Stimulated activated CD4-positive, alpha-beta T cell treated with anti-CD3 and anti-CD28 coated beads, TNF-alpha, amount 100 ng/mL, for 48 hours (primary cell): ENCODE measurements around the gene TUBG1.

Experiments
- DNase-seq, 3 donors: peaks; one replicate each; pipeline ENCODE4 v3.0.0-alpha.2; 2020; ENCODE audit warnings: low read depth in 3 of 3

Gene TUBG1

DNA sequence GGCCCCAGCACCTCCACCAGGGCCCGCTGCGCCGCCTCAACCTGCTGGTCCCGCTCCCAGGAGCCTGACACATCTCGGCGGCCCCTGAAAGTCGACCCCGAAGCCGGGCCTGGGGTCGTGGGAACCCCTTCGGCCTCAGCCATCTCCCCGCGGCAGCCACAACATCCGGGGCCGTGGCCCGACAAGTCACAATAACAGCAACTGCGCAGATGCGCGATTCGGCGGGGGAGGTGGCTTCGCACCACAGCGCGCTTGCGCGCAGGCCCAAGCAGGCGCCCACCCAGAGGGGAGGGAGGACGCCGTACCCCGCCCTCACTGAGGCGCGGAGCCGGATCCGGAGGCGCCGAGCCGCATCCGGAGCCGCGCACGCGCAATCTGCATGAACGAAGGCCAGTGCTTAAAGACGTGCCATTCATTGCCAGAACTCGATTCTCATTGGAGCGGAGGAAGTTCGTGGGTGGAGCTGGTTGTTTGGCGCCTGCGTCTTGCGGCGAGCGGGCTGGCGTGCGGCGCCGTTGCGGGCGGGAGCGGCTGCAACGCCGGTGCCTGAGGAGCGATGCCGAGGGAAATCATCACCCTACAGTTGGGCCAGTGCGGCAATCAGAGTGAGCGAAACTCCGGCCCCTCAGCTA, at the start of gene TUBG1, which contains the start of gene RETREG3:
TSS of gene TUBG1 (plus strand) at position 502 of the 632 bp plus-strand sequence. CDS start at position 557, 55 bp downstream.
TSS of gene RETREG3 (minus strand) at position 193 of the 632 bp plus-strand sequence. CDS start at position 143, 50 bp downstream.
- peak; percentile 97 to 98 (median 98) for DNase-seq

DNA sequence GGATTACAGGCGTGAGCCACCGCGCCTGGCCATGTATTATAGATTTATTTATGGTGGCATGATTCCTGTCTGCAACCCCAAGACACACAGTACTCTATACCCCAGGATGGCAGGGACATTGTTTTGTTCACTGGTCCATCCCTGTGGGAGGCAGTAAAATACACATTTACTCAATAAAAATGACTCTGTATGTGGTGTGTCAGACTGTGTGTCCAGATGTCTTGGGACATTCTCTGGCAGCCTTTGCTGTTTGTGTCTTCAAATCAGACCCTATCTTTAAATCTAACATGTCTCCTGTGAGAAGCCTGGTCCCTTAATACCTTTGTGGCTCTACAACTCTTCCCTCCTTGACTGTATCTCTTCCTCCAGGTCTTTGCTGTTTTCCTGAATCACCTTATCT, 49.2 kb upstream of the TUBG1 start:
- DNase-seq: no peak

DNA sequence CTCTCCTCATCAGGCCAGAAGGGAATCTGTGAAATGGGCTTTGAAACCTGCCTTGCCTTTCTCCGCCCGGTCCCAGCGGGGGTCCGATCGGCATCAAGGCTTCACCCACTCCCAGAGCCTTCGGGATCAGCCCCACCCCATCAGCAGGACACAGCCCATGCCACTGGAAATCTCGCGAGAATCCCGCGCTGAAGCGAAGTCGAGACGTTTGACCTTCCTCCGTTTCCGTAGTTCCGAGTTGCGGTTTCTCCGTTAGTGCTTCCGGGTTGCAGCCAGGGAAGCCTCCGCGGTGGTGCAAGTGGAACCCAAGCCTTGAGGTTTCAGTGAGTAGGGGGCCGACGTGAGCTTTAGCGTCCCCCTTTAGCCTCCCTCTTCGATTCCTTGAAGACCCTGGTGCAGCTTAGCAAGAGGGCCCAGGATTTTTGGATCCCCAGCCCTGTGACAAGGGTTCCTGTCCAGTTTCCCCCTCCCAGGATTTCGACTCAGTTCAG, 47.5 kb upstream of the TUBG1 start, which contains the start of gene COASY:
TSS of gene COASY (plus strand) at position 252 of the 491 bp plus-strand sequence. CDS start 475 bp downstream, outside the sequence.
- DNase-seq: peak; percentile 88 to 93 (median 89)

DNA sequence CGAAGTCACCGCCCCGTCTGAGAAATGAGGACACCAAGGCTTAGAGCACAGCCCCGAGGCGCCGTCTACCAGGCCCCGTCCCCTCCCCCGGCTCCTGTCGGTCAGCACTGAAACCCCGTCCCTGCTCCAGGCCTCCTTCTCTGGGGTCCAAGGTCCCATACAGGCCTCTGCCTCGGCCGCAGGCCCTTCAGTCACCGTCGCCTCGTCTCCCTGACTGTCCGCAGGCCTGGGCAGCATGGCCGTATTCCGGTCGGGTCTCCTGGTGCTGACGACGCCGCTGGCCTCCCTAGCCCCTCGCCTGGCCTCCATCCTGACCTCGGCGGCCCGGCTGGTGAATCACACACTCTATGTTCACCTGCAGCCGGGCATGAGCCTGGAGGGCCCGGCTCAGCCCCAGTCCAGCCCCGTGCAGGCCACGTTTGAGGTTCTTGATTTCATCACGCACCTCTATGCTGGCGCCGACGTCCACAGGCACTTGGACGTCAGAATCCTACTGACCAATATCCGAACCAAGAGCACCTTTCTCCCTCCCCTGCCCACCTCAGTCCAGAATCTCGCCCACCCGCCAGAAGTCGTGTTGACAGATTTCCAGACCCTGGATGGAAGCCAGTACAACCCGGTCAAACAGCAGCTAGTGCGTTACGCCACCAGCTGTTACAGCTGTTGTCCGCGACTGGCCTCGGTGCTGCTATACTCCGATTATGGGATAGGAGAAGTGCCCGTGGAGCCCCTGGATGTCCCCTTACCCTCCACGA, 46.9 kb upstream of the TUBG1 start:
- no peak for DNase-seq

DNA sequence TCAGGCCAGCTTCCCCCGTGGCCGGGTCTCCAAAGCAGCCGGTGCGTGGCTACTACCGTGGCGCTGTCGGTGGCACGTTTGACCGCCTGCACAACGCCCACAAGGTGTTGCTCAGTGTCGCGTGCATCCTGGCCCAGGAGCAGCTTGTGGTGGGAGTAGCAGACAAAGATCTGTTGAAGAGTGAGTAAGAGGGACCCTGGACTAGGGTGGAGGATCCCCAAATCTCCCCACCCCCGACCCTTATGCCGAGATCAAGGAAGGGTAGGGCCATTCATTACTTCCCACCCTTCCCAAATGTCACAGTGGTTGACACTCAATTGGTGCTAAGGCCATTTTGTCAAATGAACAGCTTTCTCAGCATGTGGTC, 46.4 kb upstream of the TUBG1 start:
- DNase-seq: no peak

DNA sequence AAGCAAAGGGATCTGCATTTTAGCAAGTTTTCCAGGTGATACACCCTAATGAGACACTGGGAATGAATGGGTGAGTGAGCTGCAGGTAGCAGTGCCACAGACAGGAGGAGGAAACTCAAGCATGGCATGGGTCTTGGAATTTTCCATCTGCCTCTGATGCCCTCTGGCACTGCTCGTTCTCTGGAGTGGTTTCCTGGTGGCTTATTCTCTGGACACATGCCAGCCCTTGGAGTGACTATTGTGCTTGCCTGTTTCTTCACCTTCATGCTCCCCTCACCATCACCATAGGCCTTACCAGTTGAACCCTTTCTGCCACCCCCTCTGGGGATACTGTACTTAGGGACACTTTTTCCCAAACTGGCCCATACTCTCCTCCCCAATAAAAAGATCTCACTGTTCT, 45.9 kb upstream of the TUBG1 start:
- no peak for DNase-seq

DNA sequence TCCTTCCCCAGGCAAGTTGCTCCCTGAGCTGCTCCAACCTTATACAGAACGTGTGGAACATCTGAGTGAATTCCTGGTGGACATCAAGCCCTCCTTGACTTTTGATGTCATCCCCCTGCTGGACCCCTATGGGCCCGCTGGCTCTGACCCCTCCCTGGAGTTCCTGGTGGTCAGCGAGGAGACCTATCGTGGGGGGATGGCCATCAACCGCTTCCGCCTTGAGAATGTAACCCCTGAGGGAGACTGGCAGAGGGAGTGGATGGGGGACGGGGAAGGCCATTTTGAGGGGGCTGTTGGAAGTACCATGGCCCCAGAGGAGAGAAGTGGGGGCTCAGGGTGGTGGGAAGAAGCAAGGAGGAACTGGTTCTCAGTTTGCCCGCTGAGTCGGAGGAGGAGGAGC, 45.5 kb upstream of the TUBG1 start:
- DNase-seq: no peak

DNA sequence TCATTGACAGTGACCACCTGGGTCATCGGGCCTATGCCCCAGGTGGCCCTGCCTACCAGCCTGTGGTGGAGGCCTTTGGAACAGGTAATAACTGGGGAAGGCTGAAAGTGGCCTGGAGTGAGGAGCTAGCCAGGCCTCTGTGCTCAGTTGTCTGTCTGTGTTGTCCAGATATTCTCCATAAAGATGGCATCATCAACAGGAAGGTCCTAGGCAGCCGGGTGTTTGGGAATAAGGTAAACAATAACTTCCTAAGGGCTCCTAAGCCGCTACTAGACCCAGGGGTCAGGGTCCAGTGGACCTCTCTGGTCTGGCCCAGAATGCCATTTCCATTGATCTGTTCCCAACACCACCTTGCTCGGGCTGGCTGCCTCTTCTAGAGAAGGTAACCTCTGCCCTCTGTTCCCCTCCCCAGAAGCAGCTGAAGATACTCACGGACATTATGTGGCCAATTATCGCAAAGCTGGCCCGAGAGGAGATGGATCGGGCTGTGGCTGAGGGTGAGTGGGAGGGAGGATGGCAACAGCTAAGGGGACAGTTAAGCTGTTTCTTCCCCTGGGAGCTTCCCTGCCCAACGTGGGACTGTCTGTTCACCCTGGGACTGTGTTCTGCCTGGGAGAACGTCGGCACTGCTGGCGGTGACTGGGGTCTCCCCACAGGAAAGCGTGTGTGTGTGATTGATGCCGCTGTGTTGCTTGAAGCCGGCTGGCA, 44.5 kb upstream of the TUBG1 start:
- DNase-seq: no peak

DNA sequence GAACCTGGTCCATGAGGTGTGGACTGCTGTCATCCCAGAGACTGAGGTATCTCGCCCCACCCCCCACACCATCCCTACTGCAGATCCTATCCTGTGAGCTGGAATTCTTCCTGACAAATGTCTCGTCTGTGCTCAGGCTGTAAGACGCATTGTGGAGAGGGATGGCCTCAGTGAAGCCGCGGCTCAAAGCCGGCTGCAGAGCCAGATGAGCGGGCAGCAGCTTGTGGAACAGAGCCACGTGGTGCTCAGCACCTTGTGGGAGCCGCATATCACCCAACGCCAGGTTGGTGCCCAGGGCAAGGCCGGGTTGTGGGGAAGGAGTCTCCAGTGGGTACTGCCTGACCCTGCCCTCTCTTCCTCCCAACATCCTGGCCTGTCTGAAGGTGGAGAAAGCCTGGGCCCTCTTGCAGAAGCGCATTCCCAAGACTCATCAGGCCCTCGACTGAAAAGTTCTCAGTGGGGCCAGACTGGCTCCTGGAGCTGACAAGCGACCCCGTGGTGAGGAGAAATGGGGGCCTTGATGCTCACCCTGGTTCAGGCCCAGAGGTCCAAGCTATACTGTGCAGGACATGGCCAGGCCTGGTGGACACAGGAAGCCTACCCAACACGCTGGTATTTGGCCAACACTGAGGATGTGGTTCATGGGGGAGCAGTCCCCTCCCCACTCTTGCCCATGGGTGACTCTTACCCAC, 43.8 kb upstream of the TUBG1 start:
- no peak for DNase-seq

DNA sequence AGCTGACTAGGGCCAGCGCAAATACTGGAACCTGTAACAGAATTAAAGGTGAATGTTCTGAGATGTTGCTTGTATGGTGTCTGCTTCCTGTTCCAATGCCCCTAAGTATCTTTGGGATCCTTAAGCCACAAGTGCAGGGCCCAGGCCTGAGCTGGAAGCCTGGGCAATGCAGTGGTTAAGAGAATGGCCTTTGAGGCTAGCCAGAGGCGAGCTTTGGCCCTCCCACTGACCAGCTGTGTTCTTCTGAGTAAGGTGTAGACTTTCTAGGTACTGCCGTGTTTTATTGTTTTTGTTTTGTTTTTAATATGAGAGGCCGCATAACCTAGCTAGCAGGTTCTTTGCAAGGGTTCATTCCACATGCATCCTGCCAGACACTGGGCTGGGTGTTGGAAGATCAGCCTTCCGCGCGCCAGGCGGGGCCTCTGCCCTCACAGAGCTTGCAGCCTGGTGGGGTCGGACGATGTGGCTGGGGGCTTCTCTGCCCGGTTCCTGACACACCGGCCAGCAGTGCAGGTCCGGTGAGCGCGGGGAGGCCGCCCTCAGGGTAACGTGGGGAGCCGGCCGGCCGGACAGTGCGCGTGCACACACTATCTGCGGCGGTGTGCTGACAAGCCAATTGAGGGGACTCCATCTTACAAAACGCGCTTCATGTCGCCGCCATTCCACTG, 43.1 kb upstream of the TUBG1 start:
- DNase-seq: no peak

DNA sequence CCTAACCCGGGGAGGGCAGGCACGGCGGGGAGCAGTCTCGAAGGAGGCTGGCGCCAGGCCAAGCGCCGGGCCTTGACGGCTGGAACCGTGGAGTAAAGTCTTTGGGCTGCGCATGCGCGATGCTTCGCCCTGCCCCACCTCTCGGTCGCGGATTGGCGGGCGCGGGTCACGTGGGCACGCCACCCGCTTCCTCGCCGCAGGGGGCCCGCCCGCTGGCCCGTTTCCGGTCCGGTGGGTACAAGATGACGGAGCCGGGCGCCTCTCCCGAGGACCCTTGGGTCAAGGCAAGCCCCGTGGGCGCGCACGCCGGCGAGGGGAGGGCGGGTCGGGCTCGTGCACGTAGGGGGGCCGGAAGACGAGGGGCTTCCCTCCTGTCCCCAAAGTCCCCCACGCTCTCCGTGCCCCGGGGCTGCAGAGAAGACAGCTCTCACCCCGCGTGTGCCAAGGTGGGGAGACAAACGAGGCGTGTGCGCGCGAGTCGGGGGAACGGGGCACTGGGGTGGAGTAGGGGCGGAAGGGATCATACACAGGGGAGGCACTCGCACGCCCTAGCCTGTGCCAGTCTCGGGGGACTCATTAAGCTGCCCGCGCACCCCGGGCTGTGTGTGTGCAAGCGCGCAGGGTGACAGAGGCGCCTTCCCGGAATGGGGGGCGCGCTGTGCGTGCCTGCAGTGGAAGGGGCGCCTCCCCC, 42.5 kb upstream of the TUBG1 start, which contains the start of gene MLX:
TSS of gene MLX (plus strand) at position 218 of the 691 bp plus-strand sequence. CDS start at position 243, 25 bp downstream.
- peak; percentile 84 to 93 (median 87) for DNase-seq

DNA sequence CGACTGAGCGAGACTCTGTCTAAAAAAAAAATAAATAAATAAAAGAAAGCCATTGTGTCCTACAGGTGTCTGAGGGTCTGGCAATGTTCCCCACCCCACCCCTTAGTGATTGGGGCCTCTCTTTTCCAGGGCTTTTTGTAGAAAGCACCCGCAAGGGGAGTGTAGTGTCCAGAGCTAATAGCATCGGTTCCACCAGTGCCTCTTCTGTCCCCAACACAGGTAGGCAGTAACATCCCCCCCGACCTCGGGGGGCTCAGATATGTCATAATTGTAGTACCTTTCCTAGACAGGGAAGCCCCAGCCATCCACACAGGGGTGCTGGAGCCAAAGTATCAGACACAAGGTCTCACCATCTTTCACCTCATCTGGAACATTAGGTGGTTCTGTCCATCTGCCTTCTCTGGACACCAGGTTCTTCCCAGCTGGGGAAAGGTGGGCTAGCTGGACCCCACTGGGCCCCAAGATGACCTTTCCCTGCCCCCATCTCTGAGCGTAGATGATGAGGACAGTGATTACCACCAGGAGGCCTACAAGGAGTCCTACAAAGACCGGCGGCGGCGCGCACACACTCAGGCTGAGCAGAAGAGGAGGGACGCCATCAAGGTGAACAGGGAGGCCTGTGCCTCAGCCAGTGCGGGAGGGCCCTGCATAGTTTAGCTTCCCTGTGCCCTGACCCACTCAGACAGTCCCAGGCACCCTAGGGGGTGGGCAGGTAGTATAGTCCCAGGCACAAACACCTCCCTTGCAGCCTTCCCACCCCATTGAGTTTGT, 41.0 kb upstream of the TUBG1 start:
- DNase-seq: no peak

DNA sequence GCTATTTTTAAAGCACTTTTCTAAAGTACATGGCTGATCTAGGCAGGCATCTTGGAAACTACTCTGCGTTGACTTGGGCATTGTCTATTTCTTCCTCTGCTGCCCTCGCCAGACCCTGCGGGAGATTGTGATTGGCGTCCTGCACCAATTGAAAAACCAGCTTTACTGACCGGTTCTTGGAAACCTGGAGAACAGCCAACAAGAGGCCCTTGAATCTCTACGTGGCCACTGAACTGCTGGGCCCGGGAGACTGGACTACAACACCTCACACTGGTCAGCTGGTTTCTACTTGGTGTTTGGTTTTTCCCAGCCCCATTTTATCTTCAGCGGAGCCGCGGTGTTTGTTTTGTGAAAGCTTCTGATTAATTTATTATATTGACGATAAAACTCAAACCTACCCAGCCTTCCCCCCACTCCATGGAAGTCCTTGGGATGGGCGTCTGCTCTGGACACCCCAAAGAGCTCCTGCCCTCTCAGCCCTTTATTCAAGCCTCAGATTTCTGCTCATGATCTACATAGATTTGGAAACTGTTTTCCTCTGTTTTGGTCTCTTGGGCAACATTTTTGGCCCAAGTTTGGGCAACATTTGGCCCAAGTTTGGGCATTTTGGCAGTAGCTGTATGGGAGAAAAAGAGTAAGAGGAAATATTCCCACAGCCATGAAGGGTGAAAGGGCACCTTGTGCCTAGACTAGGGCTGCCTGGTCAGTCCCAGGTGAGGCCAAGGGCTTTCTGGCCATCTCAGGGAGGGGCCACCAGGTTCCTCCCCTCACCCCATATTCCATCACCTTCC, 37.9 kb upstream of the TUBG1 start:
- no peak for DNase-seq

DNA sequence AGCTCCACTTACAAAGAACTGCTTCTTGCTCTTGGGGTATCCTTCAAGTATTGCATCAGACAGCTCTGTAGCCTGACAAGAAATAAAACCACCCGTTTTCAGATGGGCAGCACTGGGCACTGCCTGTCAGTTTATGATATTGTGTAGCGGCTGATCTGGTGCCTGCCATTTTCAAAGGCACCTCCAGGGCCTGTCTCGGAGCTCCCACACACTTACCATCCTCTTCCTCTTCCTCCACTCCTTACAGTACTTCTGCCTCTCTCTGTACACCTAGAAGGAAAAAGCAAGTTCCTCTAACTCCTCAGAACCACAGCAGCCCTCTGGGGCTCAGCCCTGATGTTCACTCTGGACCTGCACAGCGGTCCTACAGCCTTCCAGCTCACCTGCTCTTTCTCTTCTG, 36.4 kb upstream of the TUBG1 start:
- no peak for DNase-seq

DNA sequence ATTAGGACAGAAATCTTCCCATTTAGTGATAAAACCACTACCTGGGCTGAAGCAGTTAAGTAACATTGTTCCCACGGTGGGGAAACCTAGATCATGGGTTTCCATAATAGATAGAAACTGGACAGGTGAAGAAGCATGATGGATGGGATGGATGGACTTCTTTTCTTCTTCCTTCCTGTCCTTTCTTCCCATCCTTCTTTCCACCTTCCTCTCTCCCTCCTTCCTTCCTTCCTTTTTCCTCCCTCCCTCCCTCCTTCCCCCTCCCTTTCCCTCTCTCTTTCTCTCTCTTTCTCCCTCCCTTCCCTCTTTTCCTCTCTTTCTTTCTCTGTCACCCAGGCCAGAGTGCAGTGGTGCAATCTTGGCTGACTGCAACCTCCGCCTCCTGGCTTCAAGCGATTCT, 35.0 kb upstream of the TUBG1 start:
- no peak for DNase-seq

DNA sequence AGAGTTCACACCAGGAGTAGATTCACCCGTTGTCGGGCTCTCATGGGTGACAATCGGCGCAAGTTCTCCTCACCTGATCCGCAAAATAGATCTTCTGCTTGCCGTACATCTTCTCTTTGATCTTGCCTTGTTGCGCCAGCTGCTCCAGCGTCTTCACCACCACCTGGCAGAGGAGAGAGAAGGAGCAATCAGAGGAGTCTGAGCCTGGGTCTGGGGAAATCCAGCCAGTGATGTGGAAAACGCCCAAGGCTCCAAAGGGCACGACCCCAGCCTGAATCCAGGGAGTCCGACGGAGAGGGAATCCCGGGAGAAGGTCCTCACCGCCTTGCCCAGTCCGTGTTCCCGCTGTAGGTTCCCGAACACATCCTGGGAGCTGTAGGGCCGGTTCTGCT, 32.3 kb upstream of the TUBG1 start:
- no peak for DNase-seq

DNA sequence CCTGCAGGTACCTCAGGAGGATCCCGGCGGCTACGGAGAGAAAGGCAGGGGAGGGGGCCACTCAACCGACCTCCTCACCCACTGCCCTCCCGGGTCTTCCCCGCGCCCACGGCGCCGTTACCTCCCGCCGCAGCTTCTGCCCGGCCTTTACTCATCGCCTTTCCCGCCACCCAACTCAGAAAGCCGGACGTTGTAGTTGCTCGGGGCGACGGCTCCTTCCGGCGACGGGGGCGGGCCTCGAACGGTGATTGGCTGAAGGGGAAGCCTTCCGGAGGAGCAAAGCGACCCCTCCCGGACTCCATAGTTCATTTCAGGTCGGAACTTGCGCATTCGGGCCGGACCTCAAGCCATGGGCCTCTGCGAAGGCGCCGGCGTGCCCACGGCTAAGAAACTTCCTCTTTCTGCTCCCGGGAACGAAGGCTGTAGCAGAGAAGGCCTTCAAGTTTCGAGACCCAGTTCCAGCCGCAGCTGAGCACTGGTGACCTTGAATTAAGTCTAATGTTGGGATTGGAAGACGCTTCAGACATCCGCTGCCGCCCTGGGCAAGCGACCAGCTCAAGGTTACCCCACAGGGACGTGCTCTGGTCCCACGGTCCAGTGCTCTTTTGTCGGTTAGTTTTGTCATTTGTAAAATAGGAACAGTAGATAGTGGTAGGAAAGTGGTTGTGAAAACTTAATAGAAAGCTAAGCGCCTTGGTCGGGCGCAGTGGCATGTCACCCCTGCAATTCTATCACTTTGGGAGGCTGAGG, 31.8 kb upstream of the TUBG1 start, which contains the start of gene PSMC3IP:
TSS of gene PSMC3IP (minus strand) at position 198 of the 750 bp plus-strand sequence. CDS start at position 155, 43 bp downstream.
- DNase-seq: peak; percentile 92 to 95 (median 93)

DNA sequence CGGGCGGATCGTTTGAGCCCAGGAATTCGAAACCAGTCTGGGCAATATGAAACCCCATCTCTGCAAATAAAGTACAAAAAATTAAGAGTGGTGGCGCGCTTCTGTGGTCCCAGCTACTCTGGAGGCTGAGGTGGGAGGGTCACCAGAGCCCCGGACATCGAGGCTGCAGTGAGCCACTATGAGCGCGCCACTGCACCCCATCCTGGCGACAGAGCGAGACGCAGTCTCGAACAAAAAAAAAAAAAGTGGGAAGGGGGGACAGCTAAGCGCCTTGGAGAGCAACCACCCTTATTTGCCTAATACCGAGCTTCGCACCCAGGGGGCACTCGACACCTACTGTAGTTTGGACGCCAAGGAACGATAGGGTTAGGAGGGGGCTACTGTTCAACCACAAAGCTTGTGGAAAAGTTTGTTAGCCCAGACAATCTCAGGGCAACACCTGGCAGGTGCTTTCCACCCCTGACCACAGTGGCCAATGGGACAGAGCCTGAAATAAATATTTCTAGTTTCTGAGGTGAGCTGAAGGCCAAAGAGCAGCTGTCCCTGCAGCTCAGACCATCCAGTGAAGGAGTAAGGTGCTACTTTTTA, 31.1 kb upstream of the TUBG1 start:
- DNase-seq: peak; percentile 39 to 53 (median 43)
